HepG2 (cell line): Measurements from ENCODE around the gene B3GAT3. TPM values are rescaled to one million over a fixed set of nuclear protein-coding genes. Genes with fewer than 3 reads are reported as not detected.
A peak's percentile ranks its signal among the peaks of the same experiment; 100 is the strongest.

Experiments
- ATAC-seq: fragments of 200-7000 bp; cut with Tn5 transposase; 3 replicates; pipeline ENCODE4 v1.9.1; 2020; ENCODE audit warnings: mild to moderate bottlenecking, moderate library complexity
- BruUV-seq: library from RNA; stranded (reverse); fragments of 400-500 nt; replicated peaks from 2 replicates; lab custom pipeline; 2021; lab: Mats Ljungman, UMichigan
- CTCF ChIA-PET: fragments of 300-600 bp; formaldehyde crosslinking; extraction: SDS; loops from one replicate; lab custom pipeline; 2021; ENCODE audit warnings: low total read pairs, inconsistent platforms, low intra/inter-chr PET ratio; lab: Yijun Ruan, JAX
- POLR2A ChIA-PET: fragments of 350-600 bp; sonication (Branson Sonifier 250); formaldehyde crosslinking; loops from one replicate; lab custom pipeline; 2020; ENCODE audit warnings: antibody characterized with exemption, inconsistent platforms; lab: Yijun Ruan, JAX
- DNase-seq: peaks from one replicate; pipeline ENCODE4 v3.0.0-alpha.2; 2015; ENCODE audit warnings: low spot score
- FAIRE-seq: peaks from 3 replicates; lab custom pipeline; 2011; peaks lifted over from hg19 to GRCh38; lab: Jason Lieb, UNC
- H2AFZ ChIP-seq: one replicate; pipeline ENCODE4 v1.6.1; 2011; ENCODE audit warnings: low read length, inconsistent platforms
- H3K27ac ChIP-seq: fragments of 300-600 bp; 3 replicates; pipeline ENCODE4 v1.8.0; 2011; ENCODE audit warnings: mixed run types, mild to moderate bottlenecking, mixed read lengths, low read length, inconsistent platforms; ENCODE audit not compliant: insufficient read depth; ENCODE audit errors: extremely low read length
- H3K27me3 ChIP-seq, 2 experiments: fragments of 200-600 bp in 1 of 2; 2 replicates in 1 of 2; 3 replicates in 1 of 2; pipeline versions ENCODE4 v1.6.0 to v1.8.0; 2011; ENCODE audit warnings: low read length in 2 of 2, mild to moderate bottlenecking in 2 of 2, moderate library complexity in 2 of 2, inconsistent platforms in 1 of 2; ENCODE audit not compliant: insufficient read depth in 2 of 2, control insufficient read depth in 1 of 2
- H3K36me3 ChIP-seq, 2 experiments: fragments of 200-600 bp in 1 of 2; replicated peaks in 1 of 2; 2 replicates in 1 of 2; 3 replicates in 1 of 2; pipeline versions ENCODE4 v1.5.1 to v1.8.0; 2011; ENCODE audit warnings: low read length in 2 of 2, inconsistent platforms in 1 of 2; ENCODE audit not compliant: insufficient read depth in 2 of 2, control insufficient read depth in 1 of 2
- H3K4me1 ChIP-seq: 2 replicates; pipeline ENCODE4 v1.5.1; 2012; ENCODE audit warnings: low read length, inconsistent platforms; ENCODE audit not compliant: insufficient read depth
- H3K4me2 ChIP-seq: 2 replicates; pipeline ENCODE4 v1.6.0; 2011; ENCODE audit warnings: low read depth, low read length, inconsistent platforms
- H3K4me3 ChIP-seq, 3 experiments: fragments of 200-600 bp in 1 of 3; sonication (generic), shearing (Covaris generic) in 1 of 3; replicated peaks in 1 of 3; 2 replicates each; pipeline ENCODE4 v1.5.1; 2011 to 2016; ENCODE audit warnings: low read length in 3 of 3, inconsistent platforms in 2 of 3, low read depth in 2 of 3, mild to moderate bottlenecking in 2 of 3, control low read depth in 1 of 3, mixed read lengths in 1 of 3; ENCODE audit not compliant: insufficient read depth in 1 of 3
- H3K79me2 ChIP-seq: one replicate; pipeline ENCODE4 v1.6.1; 2011; ENCODE audit warnings: low read length, inconsistent platforms; ENCODE audit not compliant: insufficient read depth
- H3K9ac ChIP-seq: 2 replicates; pipeline ENCODE4 v1.6.0; 2011; ENCODE audit warnings: mild to moderate bottlenecking, low read depth, low read length, inconsistent platforms; ENCODE audit not compliant: insufficient read depth
- H3K9me3 ChIP-seq: 2 replicates; pipeline ENCODE4 v1.5.1; 2012; ENCODE audit warnings: mild to moderate bottlenecking, low read length
- H4K20me1 ChIP-seq: 2 replicates; pipeline ENCODE4 v1.6.0; 2011; ENCODE audit warnings: inconsistent platforms, mild to moderate bottlenecking, low read length, moderate library complexity; ENCODE audit not compliant: insufficient read depth
- AKAP8 ChIP-seq: sonication (generic); formaldehyde crosslinking; IDR thresholded peaks from 2 replicates; pipeline ENCODE4 v1.5.1; 2020; ENCODE audit warnings: mild to moderate bottlenecking, missing genetic modification reagents
- POLR2AphosphoS5 ChIP-seq: IDR thresholded peaks from 2 replicates; pipeline ENCODE4 v1.6.1; 2012; ENCODE audit warnings: low read depth, low read length
- ZBTB10 ChIP-seq: sonication (generic); formaldehyde crosslinking; IDR thresholded peaks from 2 replicates; pipeline ENCODE4 v1.4.0; 2020; ENCODE audit warnings: missing genetic modification reagents, borderline replicate concordance
- WGBS: methylation state at CpG from one replicate; pipeline ENCODE4 v1.1.6; 2017; ENCODE audit warnings: low lambda C conversion rate; 5-methylcytosine and 5-hydroxymethylcytosine counted together
- in situ Hi-C: cut with HindIII; loops from 2 replicates; pipeline ENCODE4 v1.10.0; 2017; ENCODE audit warnings: low pct_unique_long_range_greater_than_20kb; ENCODE audit not compliant: extremely low pct_ligation_motif_present
- intact Hi-C: fragments of 100-400 bp; cut with micrococcal nuclease; formaldehyde crosslinking; loops from one replicate; pipeline ENCODE4 v1.10.0; 2022; ENCODE audit not compliant: unreplicated experiment
- polyA plus RNA-seq, 8 experiments: library from polyadenylated mRNA; depleted of rRNA in 3 of 8; stranded (reverse) in 7 of 8; unstranded in 1 of 8; fragments of >200 nt; fragmentation: Illumina TruSeq in 4 of 8; extraction: Trizol in 4 of 8; gene quantifications; 2 replicates each; pipeline versions ENCODE4 v1.2.1 to v1.2.3, GENCODE V29; 2011 to 2016; ENCODE audit warnings: low read depth in 4 of 8, missing spikeins in 1 of 8, mixed read lengths in 1 of 8; ENCODE audit not compliant: insufficient read depth in 1 of 8
- total RNA-seq, 5 experiments: library from RNA; depleted of rRNA; stranded (reverse); fragments of >200 nt; fragmentation: Illumina TruSeq; extraction: Trizol; gene quantifications; 2 replicates each; pipeline ENCODE4 v1.2.3, GENCODE V29; 2016; ENCODE audit warnings: low read depth in 1 of 5
- TF ChIP-seq, protein P1 (sequence below): sonication (generic); formaldehyde crosslinking; conservative IDR thresholded peaks from 2 replicates; pipeline ENCODE4 v1.8.1; 2023; ENCODE audit warnings: missing genetic modification reagents

B3GAT3 gene
- total and polyA plus RNA-seq, 2 of the 13 experiments (the other 11 are each of a cell fraction or from before 2014, with no cell fraction given) = 21.3 to 26.1 TPM

DNA sequence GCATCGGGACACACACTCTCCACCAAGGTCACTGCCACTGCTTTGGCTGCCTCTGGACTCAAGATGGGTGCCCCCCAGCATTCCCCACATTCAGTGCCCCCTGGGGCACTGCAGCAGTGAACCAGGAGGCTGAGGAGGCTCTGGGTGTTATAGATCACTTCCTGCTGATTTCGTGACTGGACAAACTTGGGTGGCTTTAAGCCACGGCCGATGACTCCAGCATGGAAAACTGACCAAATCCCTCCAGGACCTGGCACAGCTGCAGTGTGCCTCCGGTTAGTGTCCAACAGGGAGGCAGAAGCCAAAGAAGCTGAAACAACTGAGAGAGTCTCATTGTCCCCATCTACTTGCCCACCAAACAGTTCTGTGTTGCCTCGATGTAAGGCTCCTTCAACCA lies 25.8 kb upstream of the B3GAT3 start:
- no peak for FAIRE-seq
- TF ChIP-seq ZBTB10 (CRISPR knock-in tag) (no peak), AKAP8 (0 out of 2 replicates have a peak, but pooled peaks have one; percentile 23), POLR2AphosphoS5 (0 out of 2 replicates have a peak, but pooled peaks have one; percentile 17)
- TF ChIP-seq, protein P1, sequence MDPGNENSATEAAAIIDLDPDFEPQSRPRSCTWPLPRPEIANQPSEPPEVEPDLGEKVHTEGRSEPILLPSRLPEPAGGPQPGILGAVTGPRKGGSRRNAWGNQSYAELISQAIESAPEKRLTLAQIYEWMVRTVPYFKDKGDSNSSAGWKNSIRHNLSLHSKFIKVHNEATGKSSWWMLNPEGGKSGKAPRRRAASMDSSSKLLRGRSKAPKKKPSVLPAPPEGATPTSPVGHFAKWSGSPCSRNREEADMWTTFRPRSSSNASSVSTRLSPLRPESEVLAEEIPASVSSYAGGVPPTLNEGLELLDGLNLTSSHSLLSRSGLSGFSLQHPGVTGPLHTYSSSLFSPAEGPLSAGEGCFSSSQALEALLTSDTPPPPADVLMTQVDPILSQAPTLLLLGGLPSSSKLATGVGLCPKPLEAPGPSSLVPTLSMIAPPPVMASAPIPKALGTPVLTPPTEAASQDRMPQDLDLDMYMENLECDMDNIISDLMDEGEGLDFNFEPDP (CRISPR knock-in tag) = 0 out of 2 replicates have a peak, but pooled peaks have one; percentile 27

More for the DNA sequence above, 25.8 kb upstream of the B3GAT3 start:
- no peak overlapping the region for H3K4me3 ChIP-seq
- peak overlapping the region; percentile 68; the same call in 1 of the 2 replicates for H3K4me2 ChIP-seq
- H3K9me3 ChIP-seq = no peaks in the 10 kb centered on the region
- no TSS peak for BruUV-seq
- 91% methylated on average over 3 of the region's 6 CpGs for WGBS
- peaks cover 4 to 24% of the 10 kb centered on the region in 2 experiments; a peak in 3 of 5 replicates for H3K36me3 ChIP-seq
- H4K20me1 ChIP-seq = peaks cover 8% of the 10 kb centered on the region
- no peaks in the 10 kb centered on the region for H3K27me3 ChIP-seq
- ChIA-PET CTCF (no interaction called here), POLR2A (interaction anchor here (1.3 to 5.0 kb wide), 5 partner anchors 18 to 223 kb away, joined by 3 to 53 read pairs (median 19); partner anchors contain the start of genes B3GAT3, C11orf98, CSKMT and LBHD1)
- H2AFZ ChIP-seq = no peak overlapping the region
- no peak overlapping the region for H3K9ac ChIP-seq
- DNase-seq (no peak), ATAC-seq (no peak)
- in situ Hi-C loops = no loop called here
- peaks cover 46% of the 10 kb centered on the region for H3K79me2 ChIP-seq
- H3K4me1 ChIP-seq = peaks cover 52% of the 10 kb centered on the region
- intact Hi-C loops = no loop called here
- peak overlapping the region; percentile 98 for H3K27ac ChIP-seq
